WTC11 (cell line): ENCODE data around the gene HEPACAM. TPM values are rescaled to one million over a fixed set of nuclear protein-coding genes. Genes with fewer than 3 reads are reported as not detected.

Experiments used
- ATAC-seq: fragments of 200-7000 bp; cut with Tn5 transposase; 2 replicates; pipeline ENCODE4 v1.10.0; 2021; ENCODE audit warnings: mild to moderate bottlenecking, moderate library complexity
- CTCF ChIA-PET: fragments of 300-600 bp; sonication (Branson Sonifier 250); formaldehyde crosslinking; loops from one replicate; lab custom pipeline; 2021; ENCODE audit warnings: antibody characterized with exemption; lab: Charles Lee
- POLR2A ChIA-PET: fragments of 350-600 bp; sonication (Branson Sonifier 250); formaldehyde crosslinking; loops from one replicate; lab custom pipeline; 2021; ENCODE audit warnings: antibody characterized with exemption; lab: Charles Lee
- DNase-seq: peaks from one replicate; pipeline ENCODE4 v3.0.0; 2021; ENCODE audit warnings: low spot score
- H3K27ac Mint-ChIP-seq: 2 replicates; pipeline ENCODE4 v1.8.0; 2021; ENCODE audit warnings: mixed read lengths
- H3K27me3 Mint-ChIP-seq: 2 replicates; pipeline ENCODE4 v1.8.0; 2021; ENCODE audit warnings: low read depth, mild to moderate bottlenecking, moderate library complexity, mixed read lengths
- H3K36me3 Mint-ChIP-seq: 2 replicates; pipeline ENCODE4 v1.8.0; 2021; ENCODE audit warnings: mixed read lengths
- H3K4me1 Mint-ChIP-seq: 2 replicates; pipeline ENCODE4 v1.8.0; 2022; ENCODE audit warnings: mixed read lengths
- H3K4me3 Mint-ChIP-seq: 2 replicates; pipeline ENCODE4 v1.8.0; 2021; ENCODE audit warnings: mild to moderate bottlenecking, moderate library complexity, mixed read lengths
- H3K9me3 Mint-ChIP-seq: 2 replicates; pipeline ENCODE4 v1.8.0; 2021; ENCODE audit warnings: mixed read lengths
- ATF1 ChIP-seq: sonication (generic); formaldehyde crosslinking; IDR thresholded peaks from 2 replicates; pipeline ENCODE4 v1.8.1; 2023; ENCODE audit warnings: mild to moderate bottlenecking, moderate library complexity, missing genetic modification reagents
- CREM ChIP-seq: sonication (generic); formaldehyde crosslinking; IDR thresholded peaks from 2 replicates; pipeline ENCODE4 v1.8.1; 2022; ENCODE audit warnings: mild to moderate bottlenecking, missing genetic modification reagents, moderate library complexity
- GTF2I ChIP-seq: fragments of 250-450 bp; sonication (Bioruptor Pico); conservative IDR thresholded peaks from 2 replicates; pipeline ENCODE4 v1.4.0; 2021; ENCODE audit warnings: mild to moderate bottlenecking
- HMGXB4 ChIP-seq: sonication (generic); formaldehyde crosslinking; IDR thresholded peaks from 2 replicates; pipeline ENCODE4 v1.8.1; 2023; ENCODE audit warnings: mild to moderate bottlenecking, moderate library complexity, missing genetic modification reagents
- IRF1 ChIP-seq: sonication (generic); formaldehyde crosslinking; IDR thresholded peaks from 2 replicates; pipeline ENCODE4 v1.8.0; 2023; ENCODE audit warnings: missing genetic modification reagents
- MYBL2 ChIP-seq: sonication (generic); formaldehyde crosslinking; IDR thresholded peaks from 2 replicates; pipeline ENCODE4 v1.8.1; 2023; ENCODE audit warnings: mild to moderate bottlenecking, moderate library complexity, missing genetic modification reagents
- TEAD4 ChIP-seq: sonication (generic); formaldehyde crosslinking; IDR thresholded peaks from 2 replicates; pipeline ENCODE4 v1.8.0; 2022; ENCODE audit warnings: mild to moderate bottlenecking, missing genetic modification reagents
- ZNF138 ChIP-seq: sonication (generic); formaldehyde crosslinking; conservative IDR thresholded peaks from 2 replicates; pipeline ENCODE4 v1.8.1; 2022; ENCODE audit warnings: mild to moderate bottlenecking, moderate library complexity, missing genetic modification reagents
- ZNF232 ChIP-seq: sonication (generic); formaldehyde crosslinking; IDR thresholded peaks from 2 replicates; pipeline ENCODE4 v1.8.0; 2022; ENCODE audit warnings: mild to moderate bottlenecking, missing genetic modification reagents
- ZNF281 ChIP-seq: sonication (generic); formaldehyde crosslinking; IDR thresholded peaks from 2 replicates; pipeline ENCODE4 v1.8.0; 2023; ENCODE audit warnings: mild to moderate bottlenecking, missing genetic modification reagents
- ZNF425 ChIP-seq: fragments of 250-450 bp; sonication (Bioruptor Pico); conservative IDR thresholded peaks from 2 replicates; pipeline ENCODE4 v1.9.0; 2021; ENCODE audit warnings: mild to moderate bottlenecking
- total RNA-seq: library from RNA; stranded (reverse); gene quantifications from 3 replicates; pipeline ENCODE4 v1.2.3, GENCODE V29; 2021

The HEPACAM gene
- total RNA-seq, 1 experiment from 2014 or later = not detected

- DNase-seq = no peak
- Mint-ChIP-seq H3K36me3 (no peaks in the 10 kb centered on the region), H3K9me3 (no peaks in the 10 kb centered on the region), H3K4me1 (peaks cover 23% of the 10 kb centered on the region), H3K27me3 (peaks cover 100% of the 10 kb centered on the region), H3K4me3 (peak overlapping the region; percentile 50), H3K27ac (no peak overlapping the region)
- POLR2A ChIA-PET = no interaction called here
- TF ChIP-seq IRF1 (CRISPR knock-in tag) (no peak), ATF1 (CRISPR knock-in tag) (no peak), ZNF425 (CRISPR knock-in tag) (no peak), MYBL2 (CRISPR knock-in tag) (no peak), GTF2I (no peak), ZNF232 (CRISPR knock-in tag) (no peak), ZNF281 (CRISPR knock-in tag) (no peak), TEAD4 (CRISPR knock-in tag) (no peak), CREM (no peak), HMGXB4 (CRISPR knock-in tag) (no peak), ZNF138 (CRISPR knock-in tag) (no peak)
- ATAC-seq = no peak
- CTCF ChIA-PET = interaction anchor here (1.2 to 1.3 kb wide), 2 partner anchors 30 to 205 kb away, joined by 3 read pairs; no protein-coding TSS in a partner anchor
Observed at GRCh38 chr11:124869331-124869730, 66.5 kb downstream of the HEPACAM start.

Other genes starting within 250 kb of the HEPACAM start
- gene NRGN, start 196.1 kb downstream of the HEPACAM start, total RNA-seq = 1.9 to 2.9 TPM (median 2.5 TPM) in 3 replicates
- gene VSIG2, start 183.8 kb downstream of the HEPACAM start, total RNA-seq = 0.46 to 0.79 TPM (median 0.71 TPM) in 3 replicates
- 0.44 to 0.64 TPM (median 0.48 TPM) in 3 replicates for gene ESAM, start 173.8 kb downstream of the HEPACAM start, total RNA-seq
- gene MSANTD2, start 135.6 kb downstream of the HEPACAM start, total RNA-seq = 16.5 to 17.5 TPM (median 16.8 TPM) in 3 replicates
- 21.3 to 27.5 TPM (median 25.3 TPM) in 3 replicates for gene ROBO3, start 70.6 kb downstream of the HEPACAM start, total RNA-seq
- 0.07 to 0.13 TPM (median 0.09 TPM) in 3 replicates for gene ROBO4, start 38.2 kb downstream of the HEPACAM start, total RNA-seq
- gene HEPN1, start 16.8 kb downstream of the HEPACAM start, total RNA-seq = not detected in 3 replicates
- gene CCDC15, start 18.2 kb upstream of the HEPACAM start, total RNA-seq = 2.1 to 2.6 TPM (median 2.4 TPM) in 3 replicates
- 1.3 to 2.2 TPM (median 2.1 TPM) in 3 replicates for gene SLC37A2, start 127.3 kb upstream of the HEPACAM start, total RNA-seq
- 10.3 to 12.4 TPM (median 11.0 TPM) in 3 replicates for gene TMEM218, start 175.6 kb upstream of the HEPACAM start, total RNA-seq
- 1.9 to 3.7 TPM (median 2.3 TPM) in 3 replicates for gene PKNOX2, start 228.7 kb upstream of the HEPACAM start, total RNA-seq